NCI-H82 treated with DMSO at 0.1 percent for 48 hours (cell line): Measurements from ENCODE around the gene GMPS.
"Not testable (repeated sequence)": the region's sequence is repeated elsewhere in the genome, so short reads cannot be mapped to it uniquely, and the experiment has no call there.

Experiments used
- DNase-seq: peaks from one replicate; lab custom pipeline; 2025; ENCODE audit not compliant: unreplicated experiment; lab: John Stamatoyannopoulos, UW

GMPS gene

GRCh38 chr3:155870133-155870944, at the start of gene GMPS:
TSS of gene GMPS (plus strand) at chr3:155870650. CDS start at chr3:155870871, 221 bp downstream.
- DNase-seq: peak; percentile 88

DNA sequence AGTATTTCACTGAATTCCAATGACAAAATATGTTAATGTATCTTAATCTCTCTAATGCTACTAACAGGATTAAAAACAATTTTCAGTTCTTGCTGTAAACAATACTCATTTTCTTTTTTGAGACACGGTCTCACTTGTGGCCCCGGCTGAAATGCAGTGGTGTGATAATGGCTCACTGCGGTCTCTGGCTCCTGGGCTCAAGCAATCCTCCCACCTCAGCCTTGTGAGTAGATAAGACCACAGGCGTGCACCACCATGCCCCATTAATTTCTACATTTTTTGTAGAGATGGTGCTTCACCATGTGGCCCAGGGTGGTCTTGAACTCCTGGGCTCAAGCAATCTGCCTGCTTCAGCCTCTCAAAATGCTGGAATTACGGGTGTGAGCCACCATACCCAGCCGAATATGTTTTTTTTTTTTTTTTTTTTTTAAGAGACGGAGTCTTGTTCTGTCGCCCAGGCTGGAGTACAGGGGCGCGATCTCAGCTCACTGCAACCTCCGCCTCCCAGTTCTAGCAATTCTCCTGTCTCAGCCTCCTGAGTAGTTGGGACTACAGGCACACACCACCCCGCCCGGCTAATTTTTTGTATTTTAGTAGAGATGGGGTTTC, 41.9 kb upstream of the GMPS start:
- DNase-seq: not testable (repeated sequence)

- DNase-seq: no peak
These were observed 34.9 kb upstream of the GMPS start for GRCh38 chr3:155835341-155836071.

GRCh38 chr3:155843569-155843968, 26.9 kb upstream of the GMPS start:
- DNase-seq: no peak

DNA sequence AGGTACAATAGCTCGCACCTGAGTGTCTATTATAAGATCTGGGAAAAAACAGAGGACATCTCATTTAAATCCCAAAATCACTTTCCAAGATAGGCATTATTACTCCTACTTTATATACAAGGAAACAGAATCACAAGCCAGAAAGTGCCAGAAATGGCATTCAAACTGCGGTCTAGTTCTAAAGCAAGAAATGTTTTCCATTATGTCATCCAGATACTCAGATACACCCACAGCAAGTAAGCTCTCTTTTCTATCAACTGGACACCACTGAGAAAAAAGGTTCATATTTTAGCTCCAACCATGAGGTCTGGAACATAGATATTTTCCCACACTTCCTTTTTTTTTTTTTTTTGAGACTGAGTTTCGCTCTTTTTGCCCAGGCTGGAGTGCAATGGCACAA, 24.3 kb upstream of the GMPS start:
- DNase-seq: no peak

GRCh38 chr3:155847993-155848392, 22.5 kb upstream of the GMPS start:
- DNase-seq: no peak

- DNase-seq: not testable (repeated sequence)
These were observed 21.0 kb upstream of the GMPS start for GRCh38 chr3:155849404-155849803.

DNA sequence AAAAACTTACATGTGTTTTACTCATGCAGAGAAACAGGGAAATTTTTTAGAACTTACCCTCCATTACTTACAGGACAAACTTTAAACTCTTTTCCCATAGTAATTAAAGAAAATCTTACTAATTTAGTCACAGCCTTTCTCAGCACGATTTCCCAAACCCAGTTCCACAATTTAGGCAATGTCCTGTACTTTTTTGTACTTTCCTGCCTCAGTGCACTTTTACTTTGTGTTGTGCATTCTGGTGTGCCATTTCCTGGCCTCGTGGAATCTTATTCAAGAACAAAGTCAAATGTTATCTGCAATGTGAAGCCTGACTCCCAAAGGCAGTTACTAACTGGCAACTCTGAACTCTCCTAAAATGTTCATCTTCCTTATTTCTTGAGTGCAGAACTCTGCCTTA, 18.1 kb upstream of the GMPS start:
- DNase-seq: no peak

- no peak for DNase-seq
These were observed 17.0 kb upstream of the GMPS start for GRCh38 chr3:155853214-155854140.

DNA sequence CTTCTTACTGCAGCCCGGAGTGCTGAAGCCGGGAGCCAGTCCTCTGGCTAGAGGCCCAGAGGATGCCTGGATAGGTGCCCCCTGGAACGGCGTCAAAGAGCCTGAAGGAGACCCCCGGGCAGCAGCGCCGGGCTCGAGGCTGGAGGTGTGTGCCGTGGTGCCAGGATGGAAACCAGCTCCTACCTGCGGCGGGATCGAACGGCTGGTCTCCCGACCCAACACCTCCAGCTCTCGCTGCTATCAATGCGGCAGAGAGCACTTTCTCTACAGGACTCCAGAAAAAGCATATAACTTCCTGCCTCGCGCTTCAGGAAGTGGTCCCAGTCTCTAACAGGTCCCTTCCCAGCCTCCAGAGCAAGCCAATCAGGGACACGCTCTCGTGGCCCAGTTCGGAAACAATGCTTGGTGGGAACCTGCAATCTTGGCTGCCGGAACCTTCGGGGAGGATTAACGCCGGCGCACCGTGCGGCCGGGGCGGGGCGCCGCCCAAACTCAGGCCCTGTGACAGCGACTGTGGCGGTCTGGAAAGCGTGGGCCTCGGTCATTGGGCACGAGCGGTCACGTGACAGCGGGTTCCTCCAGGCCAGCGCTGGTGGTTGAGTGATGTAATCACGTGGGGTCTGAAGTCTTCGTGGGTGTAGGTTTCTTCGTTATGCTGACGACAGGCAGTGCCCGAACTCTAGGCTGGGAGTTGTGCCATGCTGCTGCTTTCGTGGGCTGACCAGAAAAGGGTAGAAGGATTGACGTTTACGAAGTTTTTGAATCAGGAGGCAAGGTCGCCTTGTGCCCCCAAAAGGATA, 16.1 kb upstream of the GMPS start, which contains the start of gene SLC33A1:
SLC33A1 (minus strand) TSS at position 287 of the 800 bp plus-strand sequence. CDS start 430 bp downstream, outside the sequence.
- peak; percentile 97 for DNase-seq

DNA sequence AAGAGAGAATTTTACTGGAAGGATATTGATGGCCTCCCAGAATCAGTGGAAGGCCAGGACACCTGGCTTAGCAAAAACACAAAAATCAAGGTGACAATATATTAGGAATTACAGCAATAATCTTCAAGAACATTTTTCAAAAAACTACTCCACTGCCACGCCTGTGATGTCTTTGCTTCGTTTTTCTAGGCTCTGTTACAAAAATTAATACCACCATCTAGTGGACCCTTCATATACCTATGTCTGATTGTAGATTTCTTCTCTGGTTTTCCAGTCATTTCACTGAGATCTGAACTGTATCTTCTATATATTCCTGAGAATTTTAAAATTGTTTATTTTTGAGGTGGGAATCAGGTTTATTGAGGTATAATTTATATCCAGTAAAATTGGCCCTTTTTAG, 10.6 kb upstream of the GMPS start:
- DNase-seq: no peak

- DNase-seq: not testable (repeated sequence)
These were observed 10.0 kb upstream of the GMPS start for GRCh38 chr3:155860424-155860823.

- no peak for DNase-seq
These were observed 8.8 kb upstream of the GMPS start for GRCh38 chr3:155861476-155862183.

GRCh38 chr3:155862290-155862982, 8.0 kb upstream of the GMPS start:
- DNase-seq: not testable (repeated sequence)

DNA sequence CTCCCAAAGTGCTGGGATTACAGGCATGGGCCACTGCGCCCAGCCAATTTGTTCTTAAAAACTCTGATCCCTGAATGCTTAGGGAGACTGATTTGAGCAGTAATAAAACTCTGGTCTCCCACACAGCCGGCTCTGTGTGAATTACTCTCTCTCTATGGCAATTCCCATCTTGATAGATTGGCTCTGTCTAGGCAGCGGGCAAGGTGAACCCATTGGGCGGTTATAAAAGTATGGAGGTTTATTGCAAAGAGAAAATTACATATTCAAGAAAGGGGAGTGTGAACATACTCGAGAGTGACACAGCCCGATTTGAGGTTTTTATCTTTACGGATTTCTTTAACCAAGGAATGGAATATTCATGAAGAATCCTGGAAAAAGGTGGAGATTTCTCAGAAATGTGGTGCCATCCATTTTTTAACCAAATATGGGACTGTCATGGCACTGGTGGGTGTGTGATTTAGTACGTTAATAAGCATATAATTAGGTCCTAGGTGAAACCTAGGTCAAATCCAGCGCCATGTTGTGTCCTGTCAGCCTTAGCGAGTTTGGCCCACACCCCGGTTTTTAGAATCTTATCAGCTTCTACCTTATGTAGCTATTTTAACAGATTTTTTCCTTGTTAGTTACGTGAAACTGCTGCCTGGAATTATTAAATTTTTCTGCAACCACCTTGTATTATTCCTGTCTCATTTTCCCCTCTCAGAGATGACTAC, 7.2 kb upstream of the GMPS start:
- no peak for DNase-seq

DNA sequence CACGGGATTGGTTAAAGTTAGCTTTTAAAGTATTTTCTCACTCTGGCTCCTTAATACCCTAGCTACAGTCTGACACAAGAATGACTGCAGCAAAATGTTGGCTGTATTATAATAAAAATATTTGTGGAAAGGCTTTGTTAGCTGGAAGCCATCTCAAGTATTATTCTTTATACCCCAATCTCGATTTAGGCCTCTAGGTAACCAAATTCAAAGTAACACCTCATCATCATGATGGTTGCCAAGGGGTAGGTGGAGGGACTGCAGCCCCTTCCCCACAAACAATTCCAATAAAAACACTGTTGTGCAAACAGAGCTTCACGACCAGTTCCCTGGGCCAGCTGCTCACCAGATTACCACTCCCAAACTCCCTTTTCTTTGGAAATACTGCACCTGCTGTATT, 759 bp upstream of the GMPS start:
- DNase-seq: no peak

GRCh38 chr3:155870945-155871745, 695 bp downstream of the GMPS start:
- no peak for DNase-seq
